DOHH2 (cell line): ENCODE results near the gene ADGRL3.

Experiments used
- H3F3A ChIP-seq: fragments of 200-600 bp; sonication (generic), shearing (Covaris generic); 2 replicates; pipeline ENCODE4 v1.6.0; 2016; ENCODE audit warnings: antibody characterized with exemption, mild to moderate bottlenecking; ENCODE audit not compliant: control insufficient read depth, insufficient read depth
- H3K27ac ChIP-seq: fragments of 200-600 bp; sonication (generic); 2 replicates; pipeline ENCODE4 v1.5.1; 2014; ENCODE audit warnings: low read depth, mild to moderate bottlenecking, low read length, moderate library complexity
- H3K27me3 ChIP-seq: fragments of 200-600 bp; sonication (generic); 2 replicates; pipeline ENCODE4 v1.6.1; 2014; ENCODE audit warnings: mild to moderate bottlenecking, low read length, mixed read lengths; ENCODE audit not compliant: control insufficient read depth
- H3K36me3 ChIP-seq: fragments of 200-600 bp; sonication (generic); 2 replicates; pipeline ENCODE4 v1.6.1; 2014; ENCODE audit warnings: mild to moderate bottlenecking, low read length, moderate library complexity, mixed read lengths; ENCODE audit not compliant: control insufficient read depth
- H3K4me1 ChIP-seq: fragments of 200-600 bp; sonication (generic); 2 replicates; pipeline ENCODE4 v1.6.1; 2014; ENCODE audit warnings: mild to moderate bottlenecking, low read length, mixed read lengths; ENCODE audit not compliant: control insufficient read depth
- H3K4me2 ChIP-seq: fragments of 200-600 bp; sonication (generic); 2 replicates; pipeline ENCODE4 v1.6.0; 2014; ENCODE audit warnings: mild to moderate bottlenecking, low read length, moderate library complexity
- H3K4me3 ChIP-seq: fragments of 200-600 bp; sonication (generic); 2 replicates; pipeline ENCODE4 v1.5.1; 2014; ENCODE audit warnings: mild to moderate bottlenecking, low read length, mixed read lengths
- H3K79me2 ChIP-seq: fragments of 200-600 bp; sonication (generic); 2 replicates; pipeline ENCODE4 v1.6.1; 2014; ENCODE audit warnings: mild to moderate bottlenecking, low read length, mixed read lengths; ENCODE audit not compliant: control insufficient read depth
- H3K9me2 ChIP-seq: fragments of 200-600 bp; sonication (generic); replicated peaks from 2 replicates; pipeline ENCODE4 v1.6.1; 2014; ENCODE audit warnings: mild to moderate bottlenecking, low read length, mixed read lengths; ENCODE audit not compliant: control insufficient read depth
- H3K9me3 ChIP-seq: fragments of 200-600 bp; sonication (generic); 2 replicates; pipeline ENCODE4 v1.6.1; 2014; ENCODE audit warnings: antibody characterized with exemption, low read length, mixed read lengths; ENCODE audit not compliant: control insufficient read depth, insufficient read depth
- H4K20me1 ChIP-seq: fragments of 200-600 bp; sonication (generic); 2 replicates; pipeline ENCODE4 v1.6.0; 2014; ENCODE audit warnings: low read depth, mild to moderate bottlenecking, antibody characterized with exemption, low read length, moderate library complexity; ENCODE audit not compliant: control insufficient read depth, insufficient read depth
- CTCF ChIP-seq: fragments of 200-600 bp; sonication (generic); IDR thresholded peaks from one replicate; pipeline ENCODE4 v1.5.1; 2014; ENCODE audit warnings: antibody characterized with exemption, mild to moderate bottlenecking, low read depth, low read length; ENCODE audit not compliant: poor library complexity, severe bottlenecking
- EZH2phosphoT487 ChIP-seq: fragments of 200-600 bp; sonication (generic); IDR thresholded peaks from 2 replicates; pipeline ENCODE4 v1.6.1; 2017; ENCODE audit warnings: borderline replicate concordance, mild to moderate bottlenecking, antibody characterized with exemption, low read length, moderate library complexity, mixed read lengths

ADGRL3 gene

GRCh38 chr4:61603086-61603485 is 403.0 kb downstream of the ADGRL3 start:
- TF ChIP-seq EZH2phosphoT487 (no peak), CTCF (no peak)
- Histone ChIP-seq H4K20me1 (no peaks in the 10 kb centered on the region), H3K9me3 (no peaks in the 10 kb centered on the region), H3K9me2 (no peaks in the 10 kb centered on the region), H3K27me3 (no peaks in the 10 kb centered on the region), H3K27ac (no peak overlapping the region), H3K4me1 (no peaks in the 10 kb centered on the region), H3F3A (no peaks in the 10 kb centered on the region), H3K36me3 (no peaks in the 10 kb centered on the region), H3K4me3 (no peak overlapping the region), H3K4me2 (no peak overlapping the region), H3K79me2 (no peaks in the 10 kb centered on the region)

DNA sequence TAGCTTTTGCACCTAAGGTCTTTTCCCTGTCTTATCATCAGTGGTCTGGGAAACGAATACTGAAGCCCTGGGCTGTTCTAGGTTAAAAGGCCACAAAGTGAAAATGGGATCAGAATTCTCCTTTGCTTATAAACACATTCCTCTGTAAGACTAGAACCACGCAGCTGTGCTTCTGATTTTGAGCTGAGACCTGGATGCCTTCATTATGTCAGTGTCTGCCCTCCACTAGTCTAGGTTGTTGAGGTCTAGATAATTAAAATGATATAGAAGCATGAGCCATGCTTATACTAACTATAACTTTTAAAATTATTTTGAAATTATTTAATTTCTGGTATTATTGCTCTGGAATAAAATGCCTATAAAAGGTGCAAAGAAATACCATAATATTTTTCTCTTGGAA is 403.9 kb downstream of the ADGRL3 start:
- TF ChIP-seq CTCF (no peak), EZH2phosphoT487 (no peak)

DNA sequence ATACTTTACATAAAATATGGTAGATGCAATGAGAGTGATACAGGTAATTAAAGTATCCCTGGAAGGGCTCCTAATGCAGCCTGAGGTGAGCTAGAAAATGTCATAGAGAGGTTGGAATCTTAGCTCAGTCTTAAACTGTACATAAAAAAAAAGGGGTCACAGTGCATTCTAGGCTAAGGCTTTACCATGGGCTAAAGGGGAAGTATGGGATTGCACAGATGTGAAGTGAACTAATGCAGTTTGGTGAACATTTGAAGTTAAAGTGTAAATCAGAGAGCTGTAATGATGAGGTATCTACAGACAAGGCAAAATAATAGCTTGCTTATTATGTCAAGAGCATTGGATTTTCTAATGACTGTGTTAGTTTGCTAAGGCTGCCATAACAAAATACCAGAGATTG is 405.9 kb downstream of the ADGRL3 start:
- H3K79me2 ChIP-seq, result no peaks in the 10 kb centered on the region
- no peaks in the 10 kb centered on the region for H3F3A ChIP-seq
- no peaks in the 10 kb centered on the region for H3K27me3 ChIP-seq
- no peak for TF ChIP-seq CTCF
- no peak for TF ChIP-seq EZH2phosphoT487
- H3K9me3 ChIP-seq, result no peaks in the 10 kb centered on the region
- no peak overlapping the region for H3K4me2 ChIP-seq
- no peak overlapping the region for H3K4me3 ChIP-seq
- H4K20me1 ChIP-seq, result no peaks in the 10 kb centered on the region
- H3K27ac ChIP-seq, result no peak overlapping the region
- no peaks in the 10 kb centered on the region for H3K4me1 ChIP-seq
- H3K36me3 ChIP-seq, result no peaks in the 10 kb centered on the region
- no peaks in the 10 kb centered on the region for H3K9me2 ChIP-seq

More for the DNA sequence above, 403.9 kb downstream of the ADGRL3 start:
- Histone ChIP-seq H3K9me2 (no peaks in the 10 kb centered on the region), H3K4me2 (no peak overlapping the region), H3K79me2 (no peaks in the 10 kb centered on the region), H3K4me1 (no peaks in the 10 kb centered on the region), H3K4me3 (no peak overlapping the region), H3K27ac (no peak overlapping the region), H4K20me1 (no peaks in the 10 kb centered on the region), H3K9me3 (no peaks in the 10 kb centered on the region), H3K36me3 (no peaks in the 10 kb centered on the region), H3K27me3 (no peaks in the 10 kb centered on the region), H3F3A (no peaks in the 10 kb centered on the region)

GRCh38 chr4:61614231-61614630 is 414.1 kb downstream of the ADGRL3 start:
- Histone ChIP-seq H3K36me3 (no peaks in the 10 kb centered on the region), H3K79me2 (no peaks in the 10 kb centered on the region), H3K9me2 (no peaks in the 10 kb centered on the region), H3K9me3 (no peaks in the 10 kb centered on the region; the same call in 1 of the 2 replicates), H3K4me3 (no peak overlapping the region), H3K4me2 (no peak overlapping the region), H3K4me1 (no peaks in the 10 kb centered on the region), H3K27ac (no peak overlapping the region), H4K20me1 (no peaks in the 10 kb centered on the region), H3F3A (no peaks in the 10 kb centered on the region), H3K27me3 (no peaks in the 10 kb centered on the region)
- no peak for TF ChIP-seq CTCF
- TF ChIP-seq EZH2phosphoT487, result no peak
